ENCODE results near the gene TMEM200B.

The TMEM200B gene

DNA sequence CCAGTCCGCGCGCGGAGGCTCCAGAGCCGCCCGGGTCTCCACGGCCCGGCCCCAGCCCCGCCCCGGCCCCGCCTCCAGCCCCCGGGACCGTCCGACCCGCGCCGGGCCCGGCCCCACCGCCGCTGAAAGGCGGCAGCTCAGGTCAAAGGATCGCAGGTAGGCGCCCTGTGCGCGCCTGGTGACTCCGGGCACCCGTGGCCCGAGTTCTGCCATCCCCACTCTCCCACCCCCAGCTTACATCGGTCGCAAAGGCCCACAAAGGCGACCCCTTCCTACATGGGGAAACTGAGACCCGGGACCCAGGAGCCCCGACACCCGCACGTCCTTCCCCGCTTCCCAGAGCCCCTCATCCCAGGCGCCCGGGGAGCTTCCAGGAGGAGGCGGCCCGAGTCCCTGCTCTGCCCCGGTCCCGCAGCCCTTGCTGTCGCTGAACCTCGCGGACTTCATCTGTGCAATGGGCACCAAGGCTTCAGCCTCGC lies at the start of gene TMEM200B:
TSS of gene TMEM200B (minus strand) at position 17 of the 479 bp plus-strand sequence. CDS start 2,075 bp downstream, outside the sequence.
- TF ChIP-seq CTCF (IDR thresholded peaks at IDR 0.05; ENCODE audit: control insufficient read depth, insufficient read depth, low read depth, low read length, missing control alignments): no peak
- H3K4me3 ChIP-seq (ENCODE audit: control insufficient read depth, low read depth, low read length): peak within 1 kb of the TSS; percentile 83
- no peak for DNase-seq (ENCODE audit: low read depth)

DNA sequence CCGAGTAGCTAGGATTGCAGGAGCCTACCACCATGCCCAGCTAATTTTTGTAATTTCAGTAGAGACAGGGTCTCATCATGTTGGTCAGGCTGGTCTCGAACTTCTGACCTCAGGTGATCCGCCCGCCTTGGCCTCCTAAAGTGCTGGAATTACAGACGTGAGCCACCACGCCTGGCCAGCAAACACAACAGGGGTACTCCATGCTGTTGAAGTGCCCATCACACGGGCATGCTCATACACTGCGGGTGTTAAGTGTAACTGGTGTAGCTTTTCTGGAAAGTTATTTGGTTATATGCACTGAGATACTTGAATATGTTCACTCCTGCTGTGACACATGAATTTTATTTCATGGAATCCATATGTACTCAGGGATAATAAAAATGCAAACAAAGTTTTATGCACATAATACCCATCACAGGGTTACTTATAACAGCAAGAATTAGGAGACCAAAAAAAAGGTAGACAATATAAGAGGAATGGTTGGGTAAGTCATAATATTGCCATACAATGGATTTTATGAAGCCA lies 48.8 kb upstream of the TMEM200B start:
- H3K4me3 ChIP-seq (ENCODE audit: control insufficient read depth, low read depth, low read length): no peak overlapping the region
- TF ChIP-seq CTCF (IDR thresholded peaks at IDR 0.05; ENCODE audit: control insufficient read depth, insufficient read depth, low read depth, low read length, missing control alignments): no peak
- no peak for DNase-seq (ENCODE audit: low read depth)

- H3K4me3 ChIP-seq (ENCODE audit: control insufficient read depth, low read depth, low read length): no peak overlapping the region
- no peak for TF ChIP-seq CTCF (IDR thresholded peaks at IDR 0.05; ENCODE audit: control insufficient read depth, insufficient read depth, low read depth, low read length, missing control alignments)
Measured at GRCh38 chr1:29171521-29171920, 47.8 kb upstream of the TMEM200B start.

DNA sequence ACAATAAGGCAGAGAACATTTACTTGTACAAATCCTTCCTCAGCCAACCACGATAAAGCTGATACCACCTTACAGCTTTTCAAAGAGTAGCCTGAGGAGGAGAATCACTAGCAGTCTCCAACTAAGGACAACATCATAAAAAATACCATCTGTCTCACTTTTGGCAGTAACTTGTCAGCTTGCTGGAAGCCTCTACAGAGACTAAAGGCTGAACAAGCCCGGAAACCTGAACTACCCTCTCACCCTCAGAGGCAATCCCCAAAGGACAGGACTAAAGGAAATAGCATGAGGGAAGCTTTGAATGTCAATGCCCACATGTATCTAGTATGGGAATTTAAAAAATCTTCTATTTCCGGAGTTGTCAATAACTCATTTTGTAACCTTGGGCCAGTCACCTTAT lies 47.4 kb upstream of the TMEM200B start:
- no peak for DNase-seq (ENCODE audit: low read depth)
- no peak overlapping the region for H3K4me3 ChIP-seq (ENCODE audit: control insufficient read depth, low read depth, low read length)
- no peak for TF ChIP-seq CTCF (IDR thresholded peaks at IDR 0.05; ENCODE audit: control insufficient read depth, insufficient read depth, low read depth, low read length, missing control alignments)

More at GRCh38 chr1:29171521-29171920, 47.8 kb upstream of the TMEM200B start:
- no peak for DNase-seq (ENCODE audit: low read depth)

DNA sequence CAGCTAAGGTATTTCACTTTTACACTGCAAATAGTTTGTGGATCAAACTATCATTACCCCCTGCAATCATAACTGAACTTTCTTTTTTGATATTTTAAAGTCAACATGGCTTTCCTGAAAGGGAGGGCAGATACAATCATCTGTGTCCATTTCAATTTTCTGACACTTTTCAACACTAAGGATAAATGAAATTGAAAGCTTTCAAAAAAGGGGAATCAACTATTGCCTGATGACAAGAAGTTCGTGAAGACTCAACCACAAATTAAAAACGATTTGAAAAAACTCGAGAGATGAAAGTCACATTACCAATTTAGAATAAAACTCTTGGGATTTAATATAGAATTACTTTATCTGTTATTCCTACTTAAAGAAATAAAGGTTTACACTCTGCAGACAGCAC lies 46.3 kb upstream of the TMEM200B start:
- DNase-seq (ENCODE audit: low read depth): no peak
- no peak overlapping the region for H3K4me3 ChIP-seq (ENCODE audit: control insufficient read depth, low read depth, low read length)
- TF ChIP-seq CTCF (IDR thresholded peaks at IDR 0.05; ENCODE audit: control insufficient read depth, insufficient read depth, low read depth, low read length, missing control alignments): no peak

GRCh38 chr1:29167904-29168303 lies 44.2 kb upstream of the TMEM200B start:
- no peak for DNase-seq (ENCODE audit: low read depth)
- no peak for TF ChIP-seq CTCF (IDR thresholded peaks at IDR 0.05; ENCODE audit: control insufficient read depth, insufficient read depth, low read depth, low read length, missing control alignments)
- no peak overlapping the region for H3K4me3 ChIP-seq (ENCODE audit: control insufficient read depth, low read depth, low read length)

All from AG09309 (cell line).